IPS DF 4.7 (cell line): Measurements from ENCODE around the gene ZNF593.

Source experiments
- DNase-seq: peaks from one replicate; pipeline ENCODE4 v3.0.0-alpha.2; 2013; ENCODE audit warnings: low spot score; ENCODE audit errors: extremely low read depth

The ZNF593 gene

DNA sequence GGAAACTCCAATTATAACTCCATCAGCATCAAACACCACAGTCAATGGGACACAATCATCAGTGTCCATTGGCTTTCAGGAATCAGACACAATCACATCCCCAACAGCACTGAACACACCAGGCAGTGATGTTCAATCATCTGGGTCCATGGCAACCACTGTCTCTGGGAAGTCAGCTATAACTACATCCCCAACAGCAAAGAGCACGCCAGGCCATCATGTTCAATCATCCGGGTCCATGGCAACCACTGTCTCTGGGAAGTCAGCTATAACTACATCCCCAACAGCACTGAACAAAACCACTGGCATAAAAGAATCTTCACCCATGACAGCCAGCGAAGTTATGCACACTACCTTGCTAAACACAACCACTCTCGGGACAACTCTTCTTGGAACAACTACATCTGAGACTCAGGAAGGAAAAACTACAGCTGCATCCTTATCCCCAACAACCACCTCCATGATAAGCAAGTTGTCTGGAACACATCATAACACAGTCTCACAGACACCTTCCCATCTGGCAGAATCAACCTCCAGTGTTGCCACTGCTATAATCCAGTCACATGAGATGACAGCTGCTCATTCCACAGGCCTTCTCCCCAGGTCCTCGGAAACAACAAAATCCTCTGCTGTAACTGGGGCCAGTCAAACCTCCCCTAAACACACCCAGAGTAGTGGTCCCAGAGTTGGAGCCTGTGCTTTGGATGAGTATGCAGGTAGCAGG lies 40.6 kb downstream of the ZNF593 start:
- DNase-seq, result no peak

DNA sequence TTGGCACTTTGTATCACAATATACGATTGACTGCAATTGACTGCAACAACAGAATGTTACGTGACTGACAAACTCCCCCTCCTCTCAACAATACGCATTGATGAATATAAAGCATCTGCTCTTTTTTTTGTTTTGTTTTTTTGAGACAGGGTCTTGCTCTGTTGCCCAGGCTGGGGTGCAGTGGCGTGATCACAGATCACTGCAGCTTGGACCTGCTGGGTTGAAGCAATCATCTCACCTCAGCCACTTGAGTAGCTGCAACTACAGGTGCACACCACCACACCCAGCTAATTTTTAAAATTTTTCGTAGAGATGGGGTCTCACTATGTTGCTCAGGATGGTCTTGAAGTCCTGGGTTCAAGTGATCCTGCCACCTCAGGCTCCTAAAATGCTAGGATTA lies 43.0 kb downstream of the ZNF593 start:
- DNase-seq, result no peak

DNA sequence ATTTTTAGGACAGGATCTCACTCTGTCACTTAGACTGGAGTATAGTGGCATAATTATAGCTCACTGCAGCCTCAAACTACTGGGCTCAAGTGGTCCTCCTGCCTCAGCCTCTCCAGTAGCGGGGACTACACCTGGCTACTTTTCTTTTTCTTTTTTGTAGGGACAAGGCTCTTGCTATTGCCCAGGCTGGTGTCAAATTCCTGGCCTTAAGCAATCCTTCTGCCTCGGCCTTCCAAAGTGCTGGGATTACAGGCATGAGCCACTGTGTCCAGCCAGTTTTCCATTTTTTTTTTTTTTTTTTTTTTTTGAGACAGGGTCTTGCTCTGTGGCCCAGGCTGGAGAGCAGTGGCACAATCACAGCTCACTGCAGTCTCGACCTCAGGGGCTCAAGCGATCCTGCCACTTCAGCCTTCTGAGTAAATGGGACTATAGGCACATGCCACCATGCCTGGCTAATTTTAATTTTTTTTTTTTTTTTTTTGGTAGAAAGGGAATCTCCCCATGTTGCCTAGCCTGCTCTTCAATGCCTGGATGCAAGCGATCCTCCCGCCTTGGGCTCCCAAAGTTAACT lies 43.7 kb downstream of the ZNF593 start:
- DNase-seq, result no peak

DNA sequence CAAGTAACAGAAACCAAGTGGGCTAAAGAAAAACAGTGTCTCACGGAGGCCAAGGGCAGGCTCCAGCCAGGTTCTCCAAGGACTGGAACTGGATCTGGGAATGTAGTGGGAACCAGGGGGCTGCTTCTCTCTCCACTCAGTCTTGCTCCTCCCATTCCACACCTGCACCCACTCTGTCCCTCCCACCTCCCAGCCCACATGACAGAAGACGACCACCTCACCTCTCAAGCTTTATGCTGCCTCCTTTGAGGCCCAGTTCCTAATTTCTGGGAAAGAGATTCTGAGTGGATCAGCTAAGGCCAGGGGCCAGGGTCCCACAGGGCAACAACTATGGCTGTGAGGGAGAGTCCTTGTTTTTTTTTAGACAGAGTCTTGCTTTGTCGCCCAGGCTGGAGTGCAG lies 45.5 kb downstream of the ZNF593 start:
- no peak for DNase-seq

DNA sequence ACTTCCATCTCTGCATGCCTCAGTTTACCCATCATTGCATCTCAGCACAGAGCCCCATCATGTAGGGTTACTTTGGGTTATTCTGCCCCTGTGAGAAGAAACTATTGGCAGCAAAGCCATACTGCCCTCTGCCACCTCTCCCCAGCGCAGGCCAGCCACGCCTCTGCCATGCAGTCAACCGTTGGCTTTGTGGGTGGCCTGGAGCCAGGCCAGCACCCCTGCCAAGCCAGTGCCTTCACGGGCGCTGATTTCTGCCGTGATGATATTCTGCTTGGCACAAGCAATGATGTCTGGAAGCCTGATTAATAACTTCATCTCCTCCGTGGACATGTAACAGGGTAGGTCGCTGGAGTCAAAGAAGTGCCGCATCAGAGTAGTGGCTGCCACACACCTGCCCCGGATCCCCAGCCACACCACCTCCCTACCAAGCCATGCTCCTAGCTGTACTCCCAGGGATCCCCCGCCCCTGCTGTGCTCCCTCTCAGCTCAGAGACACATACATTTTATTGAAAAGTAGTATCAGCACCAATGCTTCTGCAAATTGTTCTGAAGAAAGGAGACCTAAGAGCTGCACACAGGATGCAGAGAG lies 49.3 kb downstream of the ZNF593 start:
- DNase-seq, result no peak
